Measurements from ENCODE around the gene ABLIM3.

Gene ABLIM3

DNA sequence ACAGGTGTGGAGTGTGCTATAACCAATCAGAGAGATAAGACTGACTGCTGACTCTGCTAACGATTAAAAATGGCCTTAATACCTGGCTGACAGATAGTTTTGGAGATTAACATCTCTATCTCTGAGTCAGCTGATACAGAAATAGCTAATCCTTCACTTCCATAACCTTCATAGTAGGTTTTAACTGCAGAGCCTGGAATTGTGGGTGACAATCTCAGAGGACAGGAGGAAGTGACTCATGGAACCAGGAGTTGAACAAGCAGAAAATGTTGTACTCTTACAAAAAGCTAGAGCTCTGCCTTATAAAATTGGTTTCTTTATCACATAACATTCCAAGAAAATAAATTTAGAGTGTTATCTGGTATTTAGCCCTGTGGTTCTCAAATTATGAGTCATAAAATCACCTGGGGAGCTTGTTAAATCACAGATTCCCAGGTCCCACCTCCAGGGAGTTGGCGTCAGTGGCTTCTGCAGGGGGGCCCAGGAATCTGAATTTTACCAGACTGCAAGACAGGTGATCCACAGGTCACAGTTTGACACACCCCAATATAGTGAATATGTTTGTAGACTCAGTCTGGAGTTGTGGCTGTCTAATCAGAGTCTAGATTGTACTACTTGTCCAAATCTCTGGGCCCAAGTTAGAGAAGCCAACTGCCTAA, 86.0 kb downstream of the ABLIM3 start:
- Histone ChIP-seq H4K20me1 (ENCODE audit: insufficient read depth, low read length, poor library complexity, severe bottlenecking) (no peaks in the 10 kb centered on the region), H3K4me1 (ENCODE audit: insufficient read depth, low read length, poor library complexity, severe bottlenecking) (no peaks in the 10 kb centered on the region), H3F3A (ENCODE audit: low read depth) (no peaks in the 10 kb centered on the region), H2AFZ (ENCODE audit: low read length) (no peak overlapping the region), H3K9me3 (ENCODE audit: insufficient read depth, low read depth, low read length) (no peaks in the 10 kb centered on the region), H3K4me2 (ENCODE audit: low read depth, low read length, poor library complexity, severe bottlenecking) (no peak overlapping the region), H3K27me3 (ENCODE audit: insufficient read depth, low read length, poor library complexity, severe bottlenecking) (no peaks in the 10 kb centered on the region), H3K9ac (ENCODE audit: low read depth, low read length, poor library complexity, severe bottlenecking) (no peak overlapping the region), H3K79me2 (ENCODE audit: insufficient read depth, low read length) (no peaks in the 10 kb centered on the region), H3K36me3 (ENCODE audit: insufficient read depth, low read length) (no peaks in the 10 kb centered on the region), H3K4me3 (ENCODE audit: low read length, poor library complexity, severe bottlenecking) (no peak overlapping the region), H3K9me2 (replicated peaks; ENCODE audit: low read depth, low read length) (no peaks in the 10 kb centered on the region)
- TF ChIP-seq, protein P1, sequence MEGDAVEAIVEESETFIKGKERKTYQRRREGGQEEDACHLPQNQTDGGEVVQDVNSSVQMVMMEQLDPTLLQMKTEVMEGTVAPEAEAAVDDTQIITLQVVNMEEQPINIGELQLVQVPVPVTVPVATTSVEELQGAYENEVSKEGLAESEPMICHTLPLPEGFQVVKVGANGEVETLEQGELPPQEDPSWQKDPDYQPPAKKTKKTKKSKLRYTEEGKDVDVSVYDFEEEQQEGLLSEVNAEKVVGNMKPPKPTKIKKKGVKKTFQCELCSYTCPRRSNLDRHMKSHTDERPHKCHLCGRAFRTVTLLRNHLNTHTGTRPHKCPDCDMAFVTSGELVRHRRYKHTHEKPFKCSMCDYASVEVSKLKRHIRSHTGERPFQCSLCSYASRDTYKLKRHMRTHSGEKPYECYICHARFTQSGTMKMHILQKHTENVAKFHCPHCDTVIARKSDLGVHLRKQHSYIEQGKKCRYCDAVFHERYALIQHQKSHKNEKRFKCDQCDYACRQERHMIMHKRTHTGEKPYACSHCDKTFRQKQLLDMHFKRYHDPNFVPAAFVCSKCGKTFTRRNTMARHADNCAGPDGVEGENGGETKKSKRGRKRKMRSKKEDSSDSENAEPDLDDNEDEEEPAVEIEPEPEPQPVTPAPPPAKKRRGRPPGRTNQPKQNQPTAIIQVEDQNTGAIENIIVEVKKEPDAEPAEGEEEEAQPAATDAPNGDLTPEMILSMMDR (conservative IDR thresholded peaks at IDR 0.05; ENCODE audit: low read length) = no peak

DNA sequence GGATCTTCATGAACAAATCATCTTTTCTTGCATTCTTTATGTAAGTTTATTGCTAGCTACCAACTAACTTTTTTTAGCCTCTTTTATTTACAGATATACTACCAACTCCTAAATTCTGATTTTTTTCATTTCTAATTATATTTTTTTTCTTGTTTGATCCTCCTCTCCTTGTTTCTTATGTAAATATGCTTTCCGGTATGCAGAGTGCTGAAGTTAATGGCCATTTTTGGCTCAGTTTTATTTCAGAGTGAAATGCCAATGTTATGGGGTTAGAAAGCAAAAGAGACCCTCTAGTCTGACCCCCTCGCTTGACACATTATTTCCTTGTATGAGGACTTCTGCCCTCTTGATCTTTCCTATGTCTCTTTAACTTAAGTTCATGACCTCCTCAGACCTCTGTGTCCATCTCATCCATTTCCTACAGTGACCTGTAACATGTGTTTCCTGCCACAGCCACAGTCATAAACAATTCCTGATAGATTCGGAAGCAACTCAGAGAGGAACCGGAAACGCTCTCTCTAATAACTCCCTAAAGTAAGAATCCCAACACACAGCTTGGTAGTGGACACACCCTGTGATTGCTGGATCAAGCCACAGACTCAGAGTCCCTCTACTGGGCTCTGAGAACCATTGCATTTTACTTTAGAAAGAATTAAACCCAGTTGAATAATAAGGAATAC, 87.5 kb downstream of the ABLIM3 start:
- Histone ChIP-seq H3F3A (ENCODE audit: low read depth) (no peaks in the 10 kb centered on the region), H3K4me1 (ENCODE audit: insufficient read depth, low read length, poor library complexity, severe bottlenecking) (no peaks in the 10 kb centered on the region), H3K9ac (ENCODE audit: low read depth, low read length, poor library complexity, severe bottlenecking) (no peak overlapping the region), H2AFZ (ENCODE audit: low read length) (no peak overlapping the region), H3K9me2 (replicated peaks; ENCODE audit: low read depth, low read length) (no peaks in the 10 kb centered on the region), H3K27me3 (ENCODE audit: insufficient read depth, low read length, poor library complexity, severe bottlenecking) (no peaks in the 10 kb centered on the region), H4K20me1 (ENCODE audit: insufficient read depth, low read length, poor library complexity, severe bottlenecking) (no peaks in the 10 kb centered on the region), H3K4me3 (ENCODE audit: low read length, poor library complexity, severe bottlenecking) (no peak overlapping the region), H3K4me2 (ENCODE audit: low read depth, low read length, poor library complexity, severe bottlenecking) (no peak overlapping the region), H3K36me3 (ENCODE audit: insufficient read depth, low read length) (no peaks in the 10 kb centered on the region), H3K9me3 (ENCODE audit: insufficient read depth, low read depth, low read length) (no peaks in the 10 kb centered on the region), H3K79me2 (ENCODE audit: insufficient read depth, low read length) (no peaks in the 10 kb centered on the region)
- TF ChIP-seq EZH2phosphoT487 (IDR thresholded peaks at IDR 0.05; ENCODE audit: borderline replicate concordance) = no peak
- TF ChIP-seq, protein P1 (conservative IDR thresholded peaks at IDR 0.05; ENCODE audit: low read length) = peak; percentile 63

DNA sequence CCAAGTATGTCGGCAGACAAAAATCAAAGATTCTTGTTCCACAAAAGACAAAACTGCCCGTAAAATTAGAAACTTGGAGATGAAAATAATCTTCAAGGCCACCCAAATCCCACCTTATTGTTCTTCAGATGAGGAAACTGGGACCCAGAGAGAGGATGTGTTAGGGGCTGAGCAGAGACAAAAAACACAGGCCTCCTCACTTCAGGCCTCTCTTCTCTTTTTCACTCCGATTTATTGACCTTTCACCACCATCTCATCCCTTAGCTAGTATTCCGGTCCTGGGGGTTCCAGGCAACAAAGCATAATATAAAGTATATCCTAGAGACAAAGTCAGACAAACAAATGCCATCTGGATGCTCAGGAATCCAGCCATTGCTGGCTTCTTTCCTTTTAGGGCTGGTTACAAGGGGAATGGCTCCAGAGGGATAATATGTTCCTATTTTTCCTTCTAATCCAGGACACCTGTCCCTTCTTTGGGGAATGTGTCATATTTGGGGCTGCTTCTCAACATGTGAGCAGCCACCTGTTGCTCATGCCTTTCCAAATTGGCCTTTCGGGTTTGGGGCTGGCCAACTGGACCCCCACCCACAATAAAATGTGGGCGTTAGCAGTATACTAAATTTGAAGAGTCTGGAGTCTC, 88.1 kb downstream of the ABLIM3 start:
- H3K9ac ChIP-seq (ENCODE audit: low read depth, low read length, poor library complexity, severe bottlenecking) = no peak overlapping the region
- TF ChIP-seq, protein P1 (conservative IDR thresholded peaks at IDR 0.05; ENCODE audit: low read length) = no peak
- TF ChIP-seq EZH2phosphoT487 (IDR thresholded peaks at IDR 0.05; ENCODE audit: borderline replicate concordance) = no peak
- no peaks in the 10 kb centered on the region for H3K27me3 ChIP-seq (ENCODE audit: insufficient read depth, low read length, poor library complexity, severe bottlenecking)
- H3K4me2 ChIP-seq (ENCODE audit: low read depth, low read length, poor library complexity, severe bottlenecking) = no peak overlapping the region
- H3K4me3 ChIP-seq (ENCODE audit: low read length, poor library complexity, severe bottlenecking) = no peak overlapping the region
- no peak overlapping the region for H2AFZ ChIP-seq (ENCODE audit: low read length)
- H3K9me2 ChIP-seq (replicated peaks; ENCODE audit: low read depth, low read length) = no peaks in the 10 kb centered on the region
- no peaks in the 10 kb centered on the region for H3K9me3 ChIP-seq (ENCODE audit: insufficient read depth, low read depth, low read length)
- no peaks in the 10 kb centered on the region for H3K79me2 ChIP-seq (ENCODE audit: insufficient read depth, low read length)
- H4K20me1 ChIP-seq (ENCODE audit: insufficient read depth, low read length, poor library complexity, severe bottlenecking) = no peaks in the 10 kb centered on the region
- H3K4me1 ChIP-seq (ENCODE audit: insufficient read depth, low read length, poor library complexity, severe bottlenecking) = no peaks in the 10 kb centered on the region
- H3K36me3 ChIP-seq (ENCODE audit: insufficient read depth, low read length) = no peaks in the 10 kb centered on the region
- no peaks in the 10 kb centered on the region for H3F3A ChIP-seq (ENCODE audit: low read depth)
